ENCODE measurements around the gene HDAC4. TPM values are rescaled to one million over a fixed set of nuclear protein-coding genes. Genes with fewer than 3 reads are reported as not detected.

HDAC4 gene
- total RNA-seq, 1 donor from 2014 or later: 11.8 TPM

DNA sequence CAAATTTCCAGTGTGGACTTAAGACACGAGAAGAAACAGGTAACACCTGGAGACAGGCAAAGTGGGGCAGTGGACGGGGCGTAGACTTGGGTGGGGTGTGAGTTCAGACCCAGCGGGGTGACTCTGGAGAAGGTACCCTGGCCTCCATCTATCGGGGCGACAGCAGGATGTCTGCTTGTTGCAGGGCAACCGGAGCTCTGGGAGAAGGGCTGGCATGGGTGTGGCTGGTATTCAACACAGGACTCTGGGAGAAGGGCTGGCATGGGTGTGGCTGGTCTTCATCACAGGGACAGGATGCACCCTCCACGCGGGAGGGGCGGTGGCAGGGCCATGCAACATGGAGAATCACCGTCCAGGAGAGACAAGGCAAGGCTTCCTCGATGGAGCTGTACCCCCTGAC, 198.5 kb downstream of the HDAC4 start:
- Histone ChIP-seq H2AFZ (ENCODE audit: low read depth, low read length) (no peak overlapping the region), H3K4me3 (ENCODE audit: insufficient read depth, low read depth, low read length) (no peak overlapping the region), H3K79me2 (ENCODE audit: insufficient read depth, low read length) (no peaks in the 10 kb centered on the region), H3K27ac (ENCODE audit: low read depth, low read length) (no peak overlapping the region), H3K4me2 (ENCODE audit: low read length) (no peak overlapping the region), H3K36me3 (ENCODE audit: insufficient read depth, low read length) (no peaks in the 10 kb centered on the region), H3K27me3 (ENCODE audit: insufficient read depth, low read length) (no peaks in the 10 kb centered on the region), H3K9ac (ENCODE audit: low read length) (no peak overlapping the region), H3K4me1 (ENCODE audit: insufficient read depth, low read length) (no peaks in the 10 kb centered on the region), H4K20me1 (ENCODE audit: insufficient read depth, low read length) (peaks cover 24% of the 10 kb centered on the region), H3K9me3 (ENCODE audit: insufficient read depth, low read depth, low read length) (no peaks in the 10 kb centered on the region)
- Mint-ChIP-seq H3K27me3 (ENCODE audit: low read depth, unreplicated experiment) (no peaks in the 10 kb centered on the region), H3K4me3 (ENCODE audit: unreplicated experiment) (no peak overlapping the region), H3K4me1 (ENCODE audit: low read depth, unreplicated experiment) (no peaks in the 10 kb centered on the region), H3K36me3 (ENCODE audit: low read depth, unreplicated experiment) (peaks cover 2% of the 10 kb centered on the region), H3K9me3 (ENCODE audit: unreplicated experiment) (no peaks in the 10 kb centered on the region), H3K27ac (ENCODE audit: unreplicated experiment) (no peak overlapping the region)
- TF ChIP-seq EZH2 (IDR thresholded peaks at IDR 0.05; ENCODE audit: insufficient read depth, low read length): no peak
- TF ChIP-seq, protein P1, sequence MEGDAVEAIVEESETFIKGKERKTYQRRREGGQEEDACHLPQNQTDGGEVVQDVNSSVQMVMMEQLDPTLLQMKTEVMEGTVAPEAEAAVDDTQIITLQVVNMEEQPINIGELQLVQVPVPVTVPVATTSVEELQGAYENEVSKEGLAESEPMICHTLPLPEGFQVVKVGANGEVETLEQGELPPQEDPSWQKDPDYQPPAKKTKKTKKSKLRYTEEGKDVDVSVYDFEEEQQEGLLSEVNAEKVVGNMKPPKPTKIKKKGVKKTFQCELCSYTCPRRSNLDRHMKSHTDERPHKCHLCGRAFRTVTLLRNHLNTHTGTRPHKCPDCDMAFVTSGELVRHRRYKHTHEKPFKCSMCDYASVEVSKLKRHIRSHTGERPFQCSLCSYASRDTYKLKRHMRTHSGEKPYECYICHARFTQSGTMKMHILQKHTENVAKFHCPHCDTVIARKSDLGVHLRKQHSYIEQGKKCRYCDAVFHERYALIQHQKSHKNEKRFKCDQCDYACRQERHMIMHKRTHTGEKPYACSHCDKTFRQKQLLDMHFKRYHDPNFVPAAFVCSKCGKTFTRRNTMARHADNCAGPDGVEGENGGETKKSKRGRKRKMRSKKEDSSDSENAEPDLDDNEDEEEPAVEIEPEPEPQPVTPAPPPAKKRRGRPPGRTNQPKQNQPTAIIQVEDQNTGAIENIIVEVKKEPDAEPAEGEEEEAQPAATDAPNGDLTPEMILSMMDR (IDR thresholded peaks at IDR 0.05; ENCODE audit: insufficient read depth, low read depth, low read length): no peak
- FAIRE-seq (no peak), DNase-seq (ENCODE audit: low read depth) (no peak)

DNA sequence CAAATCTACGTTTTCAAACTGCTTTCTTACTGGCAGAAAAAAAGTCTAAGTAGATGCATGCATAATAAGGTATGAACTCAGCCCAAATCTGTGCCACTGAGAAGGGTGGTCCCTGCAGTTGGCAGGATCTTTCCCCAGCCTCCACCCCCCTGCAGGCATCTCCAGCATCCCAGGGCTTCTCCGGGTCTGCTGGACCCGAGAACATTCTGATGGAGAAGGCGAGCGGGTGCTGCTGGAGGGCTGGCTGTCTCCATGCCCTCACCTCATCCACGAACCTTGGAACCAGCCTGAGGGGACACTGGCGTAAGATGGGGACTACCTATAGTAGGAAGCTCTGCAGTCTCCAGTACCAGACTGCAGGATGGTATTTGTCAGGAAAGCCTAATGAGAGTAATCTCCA, 198.9 kb downstream of the HDAC4 start:
- no peaks in the 10 kb centered on the region for H3K4me1 ChIP-seq (ENCODE audit: insufficient read depth, low read length)
- no peaks in the 10 kb centered on the region for H3K27me3 ChIP-seq (ENCODE audit: insufficient read depth, low read length)
- TF ChIP-seq, protein P1 (IDR thresholded peaks at IDR 0.05; ENCODE audit: insufficient read depth, low read depth, low read length): no peak
- no peak for TF ChIP-seq EZH2 (IDR thresholded peaks at IDR 0.05; ENCODE audit: insufficient read depth, low read length)
- DNase-seq (ENCODE audit: low read depth): no peak
- Mint-ChIP-seq H3K27me3 (ENCODE audit: low read depth, unreplicated experiment) (no peaks in the 10 kb centered on the region), H3K4me3 (ENCODE audit: unreplicated experiment) (no peak overlapping the region), H3K36me3 (ENCODE audit: low read depth, unreplicated experiment) (peaks cover 2% of the 10 kb centered on the region), H3K4me1 (ENCODE audit: low read depth, unreplicated experiment) (no peaks in the 10 kb centered on the region), H3K9me3 (ENCODE audit: unreplicated experiment) (no peaks in the 10 kb centered on the region), H3K27ac (ENCODE audit: unreplicated experiment) (no peak overlapping the region)
- H2AFZ ChIP-seq (ENCODE audit: low read depth, low read length): no peak overlapping the region
- H3K4me2 ChIP-seq (ENCODE audit: low read length): no peak overlapping the region
- H3K4me3 ChIP-seq (ENCODE audit: insufficient read depth, low read depth, low read length): no peak overlapping the region
- H3K36me3 ChIP-seq (ENCODE audit: insufficient read depth, low read length): no peaks in the 10 kb centered on the region
- no peak overlapping the region for H3K9ac ChIP-seq (ENCODE audit: low read length)
- no peaks in the 10 kb centered on the region for H3K9me3 ChIP-seq (ENCODE audit: insufficient read depth, low read depth, low read length)
- peaks cover 24% of the 10 kb centered on the region for H4K20me1 ChIP-seq (ENCODE audit: insufficient read depth, low read length)
- no peak for FAIRE-seq
- H3K27ac ChIP-seq (ENCODE audit: low read depth, low read length): no peak overlapping the region
- H3K79me2 ChIP-seq (ENCODE audit: insufficient read depth, low read length): no peaks in the 10 kb centered on the region

DNA sequence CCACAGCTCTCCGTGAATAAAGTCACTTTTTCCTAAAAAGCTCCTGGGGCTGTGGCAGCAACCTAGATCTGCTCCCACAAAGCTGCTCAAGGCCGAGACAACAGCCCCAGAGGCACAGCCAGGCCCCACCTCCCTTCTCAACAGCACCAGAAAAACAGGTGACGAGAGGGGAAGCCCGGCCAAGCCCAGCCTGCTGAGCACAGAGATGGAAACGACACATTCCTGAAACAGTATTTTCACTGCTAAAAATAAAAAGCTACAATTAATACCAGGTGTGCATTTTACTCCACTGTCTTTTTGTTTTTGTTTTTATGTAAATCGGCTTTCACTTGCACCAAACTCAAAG, 199.3 kb downstream of the HDAC4 start:
- Histone ChIP-seq H3K4me1 (ENCODE audit: insufficient read depth, low read length) (no peaks in the 10 kb centered on the region), H3K9ac (ENCODE audit: low read length) (no peak overlapping the region), H3K36me3 (ENCODE audit: insufficient read depth, low read length) (no peaks in the 10 kb centered on the region), H3K27me3 (ENCODE audit: insufficient read depth, low read length) (no peaks in the 10 kb centered on the region), H3K79me2 (ENCODE audit: insufficient read depth, low read length) (no peaks in the 10 kb centered on the region), H3K27ac (ENCODE audit: low read depth, low read length) (no peak overlapping the region), H3K9me3 (ENCODE audit: insufficient read depth, low read depth, low read length) (no peaks in the 10 kb centered on the region), H4K20me1 (ENCODE audit: insufficient read depth, low read length) (peaks cover 24% of the 10 kb centered on the region), H2AFZ (ENCODE audit: low read depth, low read length) (no peak overlapping the region), H3K4me2 (ENCODE audit: low read length) (no peak overlapping the region), H3K4me3 (ENCODE audit: insufficient read depth, low read depth, low read length) (no peak overlapping the region)
- no peaks in the 10 kb centered on the region for H3K4me1 Mint-ChIP-seq (ENCODE audit: low read depth, unreplicated experiment)
- H3K4me3 Mint-ChIP-seq (ENCODE audit: unreplicated experiment): no peak overlapping the region
- no peak for DNase-seq (ENCODE audit: low read depth)
- TF ChIP-seq, protein P1 (IDR thresholded peaks at IDR 0.05; ENCODE audit: insufficient read depth, low read depth, low read length): no peak
- no peak for TF ChIP-seq EZH2 (IDR thresholded peaks at IDR 0.05; ENCODE audit: insufficient read depth, low read length)
- no peaks in the 10 kb centered on the region for H3K27me3 Mint-ChIP-seq (ENCODE audit: low read depth, unreplicated experiment)
- FAIRE-seq: no peak
- no peaks in the 10 kb centered on the region for H3K9me3 Mint-ChIP-seq (ENCODE audit: unreplicated experiment)
- no peak overlapping the region for H3K27ac Mint-ChIP-seq (ENCODE audit: unreplicated experiment)
- peaks cover 2% of the 10 kb centered on the region for H3K36me3 Mint-ChIP-seq (ENCODE audit: low read depth, unreplicated experiment)
